HG03342 (cell line): ENCODE data around the gene PCGF2.

Source experiments
- ATAC-seq: cut with Tn5 transposase; IDR thresholded peaks from one replicate; pipeline ENCODE4 v1.9.1; 2021; ENCODE audit warnings: mild to moderate bottlenecking, moderate library complexity; ENCODE audit not compliant: unreplicated experiment

The PCGF2 gene

GRCh38 chr17:38719943-38720641 lies 28.0 kb downstream of the PCGF2 start:
- ATAC-seq, result no peak

GRCh38 chr17:38719289-38719942 lies 28.7 kb downstream of the PCGF2 start:
- ATAC-seq, result no peak

- no peak for ATAC-seq
These were observed 30.9 kb downstream of the PCGF2 start for GRCh38 chr17:38717139-38717745.

GRCh38 chr17:38716368-38717005 lies 31.6 kb downstream of the PCGF2 start:
- ATAC-seq, result no peak

- no peak for ATAC-seq
These were observed 32.8 kb downstream of the PCGF2 start for GRCh38 chr17:38715216-38715943.

GRCh38 chr17:38713456-38714075 lies 34.6 kb downstream of the PCGF2 start:
- ATAC-seq, result no peak

- no peak for ATAC-seq
These were observed 35.5 kb downstream of the PCGF2 start for GRCh38 chr17:38712593-38712992.

- no peak for ATAC-seq
These were observed 36.2 kb downstream of the PCGF2 start for GRCh38 chr17:38711792-38712571.

GRCh38 chr17:38710985-38711384 lies 37.2 kb downstream of the PCGF2 start:
- ATAC-seq, result no peak

GRCh38 chr17:38710604-38710962 lies 37.6 kb downstream of the PCGF2 start:
- no peak for ATAC-seq

GRCh38 chr17:38709864-38710603 lies 38.1 kb downstream of the PCGF2 start:
- ATAC-seq, result no peak

- ATAC-seq, result no peak
These were observed 38.9 kb downstream of the PCGF2 start for GRCh38 chr17:38709104-38709820.

GRCh38 chr17:38707678-38708351 lies 40.3 kb downstream of the PCGF2 start:
- no peak for ATAC-seq

GRCh38 chr17:38706505-38707216 lies 41.5 kb downstream of the PCGF2 start:
- ATAC-seq, result no peak

GRCh38 chr17:38705803-38706504 lies 42.2 kb downstream of the PCGF2 start:
- ATAC-seq, result no peak

GRCh38 chr17:38705523-38705802 lies 42.7 kb downstream of the PCGF2 start:
- no peak for ATAC-seq
